Left renal pelvis (tissue), 4 donors: Measurements from ENCODE around the gene ENO2. TPM values are rescaled to one million over a fixed set of nuclear protein-coding genes. Genes with fewer than 3 reads are reported as not detected.

ENCODE experiments used
- DNase-seq, 4 donors: peaks; one replicate each; pipeline ENCODE4 v3.0.0-alpha.2; 2013; ENCODE audit warnings: low read depth in 4 of 4, low spot score in 3 of 4
- polyA plus RNA-seq, 4 donors: library from polyadenylated mRNA; unstranded; fragments of 120-200 nt; gene quantifications; one replicate each; pipeline ENCODE4 v1.2.1, GENCODE V29; 2013; ENCODE audit not compliant: insufficient read length in 4 of 4

ENO2 gene
- polyA plus RNA-seq, 4 donors, result 10.5 to 16.4 (median 14.2) TPM

DNA sequence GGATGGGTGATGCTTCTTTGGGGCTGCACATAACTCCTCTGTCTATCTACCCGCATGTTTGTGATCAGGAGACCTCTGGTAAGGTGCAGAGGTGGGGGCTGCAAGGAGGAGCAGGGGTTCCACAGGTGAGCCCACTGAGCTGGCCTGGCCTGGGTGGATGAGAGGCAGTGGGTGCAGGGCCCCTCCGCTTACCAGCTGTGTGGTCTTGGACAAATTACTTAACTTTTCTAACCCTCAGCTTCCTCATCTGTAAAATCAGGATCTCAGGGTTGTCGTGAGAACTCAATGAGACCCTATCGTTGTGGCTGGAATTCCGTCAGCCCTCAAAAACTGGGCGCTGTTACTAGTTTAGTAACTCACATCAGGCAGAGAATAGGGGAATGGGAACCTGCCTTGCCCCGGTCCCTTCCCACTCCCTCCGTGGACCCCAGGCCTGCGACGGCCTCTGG is 44.3 kb downstream of the ENO2 start:
- DNase-seq, result no peak

DNA sequence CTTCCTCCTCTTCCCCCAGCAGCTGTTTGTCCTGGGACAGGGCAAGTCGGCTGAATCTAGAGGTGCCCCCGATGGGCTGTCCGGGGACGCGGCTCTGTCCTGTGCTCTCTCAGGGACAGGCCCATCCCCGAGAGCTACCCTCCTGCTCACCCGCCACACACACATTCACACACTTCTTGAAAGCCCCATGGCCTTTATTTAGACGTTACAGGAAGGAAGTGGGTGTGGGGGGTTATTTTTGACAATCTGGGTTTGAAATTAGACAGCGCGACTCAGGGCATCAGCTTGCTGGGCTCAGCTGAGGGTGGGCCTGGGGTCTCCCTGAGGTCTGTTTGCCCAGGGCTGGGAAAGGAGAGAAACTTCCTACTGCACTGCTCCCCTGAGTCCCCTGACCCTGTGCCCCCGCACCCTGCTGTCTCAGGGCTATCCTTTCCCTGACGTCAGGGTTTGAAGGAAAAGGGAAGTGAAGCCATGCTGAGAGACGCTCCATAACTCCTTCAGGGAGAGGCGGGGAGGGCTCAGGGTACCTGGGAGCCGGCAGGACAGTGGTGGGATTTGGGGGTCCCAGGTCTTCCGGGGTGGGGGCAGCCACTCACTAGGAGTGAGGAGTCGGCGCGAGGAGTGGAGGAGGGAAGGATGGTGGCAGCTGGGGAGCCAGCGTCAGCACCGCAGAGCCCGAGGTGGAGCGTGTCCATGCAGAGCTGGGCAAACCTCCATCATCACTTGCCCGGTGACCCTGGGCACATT is 44.9 kb downstream of the ENO2 start:
- no peak for DNase-seq

DNA sequence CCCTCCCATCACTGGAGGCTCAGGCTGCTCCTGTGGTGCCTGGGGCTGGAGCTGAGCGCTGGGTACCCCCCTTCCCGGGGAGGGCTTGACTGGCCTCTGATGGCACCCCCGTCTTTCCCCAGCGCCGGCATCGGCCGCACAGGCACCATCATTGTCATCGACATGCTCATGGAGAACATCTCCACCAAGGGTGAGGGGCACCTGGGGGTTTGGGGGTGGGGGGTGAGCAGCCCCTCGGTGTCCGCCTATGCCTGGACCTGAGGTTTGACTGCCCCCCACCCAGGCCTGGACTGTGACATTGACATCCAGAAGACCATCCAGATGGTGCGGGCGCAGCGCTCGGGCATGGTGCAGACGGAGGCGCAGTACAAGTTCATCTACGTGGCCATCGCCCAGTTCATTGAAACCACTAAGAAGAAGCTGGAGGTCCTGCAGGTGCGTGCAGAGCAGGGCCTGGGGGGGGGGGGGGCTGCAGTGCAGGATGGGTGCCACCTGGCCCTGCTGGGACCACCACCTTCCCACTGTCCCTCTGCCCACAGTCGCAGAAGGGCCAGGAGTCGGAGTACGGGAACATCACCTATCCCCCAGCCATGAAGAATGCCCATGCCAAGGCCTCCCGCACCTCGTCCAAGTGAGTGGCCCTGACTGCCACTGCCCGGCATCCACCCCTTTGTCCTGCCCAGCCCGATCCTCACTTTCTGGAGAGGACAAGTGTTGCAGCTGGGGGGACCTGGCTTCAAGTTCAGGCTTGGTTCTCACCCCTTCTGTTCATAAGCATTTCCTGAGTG is 45.6 kb downstream of the ENO2 start:
- no peak for DNase-seq

DNA sequence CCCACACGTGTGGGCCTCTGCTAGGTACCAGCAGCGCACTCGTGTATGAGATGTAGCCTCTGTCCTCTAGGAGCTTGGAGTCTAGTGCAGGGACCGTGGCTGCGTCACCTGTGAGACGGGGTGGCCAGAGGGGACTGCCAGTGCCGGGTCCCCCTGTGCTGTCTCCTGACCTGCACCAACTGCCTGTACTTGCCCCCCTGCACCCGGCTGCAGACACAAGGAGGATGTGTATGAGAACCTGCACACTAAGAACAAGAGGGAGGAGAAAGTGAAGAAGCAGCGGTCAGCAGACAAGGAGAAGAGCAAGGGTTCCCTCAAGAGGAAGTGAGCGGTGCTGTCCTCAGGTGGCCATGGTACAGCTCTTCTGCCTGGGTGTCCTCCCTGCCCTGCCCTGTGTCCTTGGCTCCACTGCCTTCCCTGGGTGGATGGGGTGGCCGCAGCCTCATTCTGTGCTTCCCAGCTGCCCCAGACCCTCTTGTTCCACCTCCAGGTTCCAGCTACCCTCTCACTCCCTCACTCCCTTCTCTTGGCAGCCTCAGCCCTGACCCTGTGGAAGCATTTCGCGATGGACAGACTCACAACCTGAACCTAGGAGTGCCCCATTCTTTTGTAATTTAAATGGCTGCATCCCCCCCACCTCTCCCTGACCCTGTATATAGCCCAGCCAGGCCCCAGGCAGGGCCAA is 46.4 kb downstream of the ENO2 start:
- no peak for DNase-seq

DNA sequence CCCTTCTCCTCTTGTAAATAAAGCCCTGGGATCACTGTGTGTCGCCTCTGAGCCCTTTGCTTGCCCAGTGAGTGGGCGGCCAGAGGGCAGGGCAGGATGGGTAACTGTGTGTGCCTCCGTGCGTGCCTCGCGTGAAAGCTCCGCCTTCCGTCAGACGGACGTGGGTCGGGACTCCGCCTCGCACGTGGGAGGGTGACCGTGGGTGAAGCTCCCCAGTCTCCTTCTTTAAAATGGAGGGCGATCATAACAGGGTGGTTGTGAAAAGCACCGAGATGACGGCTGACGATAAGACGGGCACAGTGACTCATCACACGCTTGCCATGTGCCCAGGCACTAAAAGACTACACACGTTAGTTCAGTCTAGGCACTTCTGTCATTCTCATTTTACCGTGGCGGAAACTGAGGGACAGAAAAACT is 46.9 kb downstream of the ENO2 start:
- no peak for DNase-seq

DNA sequence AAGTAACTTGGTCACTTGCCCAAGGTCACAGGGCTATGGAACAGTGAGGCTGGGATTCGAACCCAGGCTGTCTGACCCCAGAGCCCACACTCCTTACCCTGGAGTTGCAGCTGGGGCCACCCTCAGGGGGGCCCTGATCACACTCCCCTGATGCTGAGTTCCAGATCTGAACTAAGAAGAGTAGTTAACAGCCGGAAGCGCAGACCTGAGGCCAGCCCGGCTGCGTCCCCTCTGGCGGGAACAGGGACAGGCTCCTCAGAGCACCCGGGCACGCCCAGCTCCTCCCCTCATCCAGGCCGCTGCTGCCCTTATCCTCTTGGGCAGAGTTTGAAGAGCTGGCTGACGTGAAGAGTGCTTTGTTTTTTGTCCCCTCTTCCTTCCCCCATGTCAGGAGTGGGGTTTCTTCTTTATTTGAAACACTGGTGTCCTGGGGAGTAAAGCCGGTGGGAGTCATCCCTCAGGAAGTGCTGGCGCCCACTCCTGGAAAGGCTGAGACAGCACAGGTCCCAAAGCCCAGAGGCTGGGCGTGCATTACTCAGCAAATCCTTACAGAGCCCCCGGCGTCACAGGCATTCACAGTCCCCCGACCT is 47.4 kb downstream of the ENO2 start:
- no peak for DNase-seq

DNA sequence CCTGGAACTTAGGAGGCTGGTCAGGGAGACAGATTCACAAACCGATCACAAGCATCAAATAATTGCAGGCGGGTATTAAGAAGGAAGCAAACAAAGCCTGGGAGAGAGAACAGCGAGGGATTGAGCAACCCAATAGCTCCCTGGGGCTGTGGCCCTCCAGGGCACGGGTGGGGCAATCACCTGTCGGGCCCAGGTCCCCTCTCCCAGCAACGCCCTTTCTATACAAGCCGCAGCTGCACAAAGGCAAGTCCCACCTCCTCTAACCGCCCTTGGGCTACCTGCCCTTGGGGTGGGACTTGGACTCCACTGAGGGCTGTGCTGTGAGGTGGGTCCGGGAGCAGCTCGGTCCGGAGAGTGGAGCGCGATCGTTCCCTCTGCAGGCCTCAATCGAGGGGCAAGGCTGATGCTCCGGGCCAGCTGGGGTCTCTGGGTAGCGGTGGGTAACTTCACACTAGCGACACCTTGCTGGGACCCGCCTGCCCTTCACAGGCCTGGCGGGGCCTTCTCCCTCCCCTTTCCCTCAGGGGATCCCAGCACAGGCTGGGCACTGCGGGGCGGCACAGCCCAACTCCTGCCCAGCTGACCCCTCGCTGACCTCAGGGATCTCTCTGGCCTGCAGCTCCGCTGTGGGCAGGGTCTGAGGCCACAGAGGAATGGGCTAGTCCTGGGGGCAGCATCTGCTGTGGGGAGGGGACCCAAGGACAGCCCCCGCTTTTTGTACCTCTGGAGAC is 48.1 kb downstream of the ENO2 start:
- no peak for DNase-seq

DNA sequence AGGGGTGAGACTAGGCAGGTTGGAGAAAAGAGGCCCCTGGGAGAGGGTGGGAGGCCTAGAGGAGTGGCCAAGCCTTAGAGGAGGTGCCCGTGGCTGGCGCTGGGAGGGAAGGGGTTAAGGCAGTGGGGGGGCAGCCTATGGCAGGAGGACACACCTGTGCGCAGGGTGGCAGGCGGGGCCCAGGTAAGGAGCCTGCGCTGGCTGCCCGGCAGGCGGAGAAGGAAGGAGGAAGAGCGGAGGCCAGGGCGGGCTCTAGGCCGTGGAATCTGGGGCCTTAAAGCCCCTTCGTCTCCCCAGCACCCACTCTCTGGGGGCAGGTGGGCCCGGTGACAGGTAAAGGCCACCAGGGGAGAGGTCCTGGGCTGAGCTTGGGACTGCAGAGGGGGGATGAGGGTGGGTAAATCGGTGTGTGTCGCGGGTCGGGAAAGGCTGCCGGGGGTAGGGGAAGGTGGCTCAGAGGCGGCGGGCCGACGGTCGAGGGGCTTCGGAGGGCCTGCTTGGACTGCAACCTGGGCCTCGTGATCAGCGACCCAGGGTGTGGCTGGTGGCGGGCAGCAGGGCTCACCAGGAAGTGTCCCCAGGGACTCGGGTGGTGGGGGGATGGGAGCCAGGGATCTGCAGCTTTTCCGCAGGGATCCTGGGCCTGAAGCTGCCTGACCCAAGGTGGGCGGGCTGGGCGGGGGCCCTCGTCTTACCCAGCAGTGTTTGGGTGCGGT is 48.8 kb downstream of the ENO2 start:
- no peak for DNase-seq

DNA sequence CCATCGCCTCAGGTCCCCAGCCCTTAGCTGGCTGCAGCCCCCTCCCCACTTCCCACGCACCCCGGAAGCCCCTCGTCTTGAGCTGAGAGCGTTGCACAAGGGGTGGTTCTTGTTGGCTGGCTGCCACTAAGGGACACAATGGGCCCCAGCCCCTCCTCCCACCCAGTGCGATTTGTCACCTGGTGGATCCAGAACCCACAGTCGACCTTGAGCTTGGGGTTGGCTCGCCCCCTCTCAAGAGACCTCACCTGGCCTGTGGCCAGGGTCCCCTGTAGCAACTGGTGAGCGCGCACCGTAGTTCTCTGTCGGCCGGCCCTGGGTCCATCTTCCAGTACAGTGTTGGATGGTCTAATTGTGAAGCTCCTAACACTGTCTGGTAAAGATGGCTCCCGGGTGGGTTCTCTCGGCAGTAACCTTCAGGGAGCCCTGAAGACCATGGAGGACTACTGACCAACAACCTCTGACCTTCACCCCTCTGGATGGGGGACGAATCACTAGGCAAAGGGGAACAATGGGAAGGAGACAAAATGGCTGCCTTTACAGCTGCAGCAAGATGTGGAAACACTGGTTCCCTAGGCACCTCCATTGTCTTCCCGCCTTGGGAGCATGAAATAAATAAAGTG is 49.5 kb downstream of the ENO2 start:
- no peak for DNase-seq

DNA sequence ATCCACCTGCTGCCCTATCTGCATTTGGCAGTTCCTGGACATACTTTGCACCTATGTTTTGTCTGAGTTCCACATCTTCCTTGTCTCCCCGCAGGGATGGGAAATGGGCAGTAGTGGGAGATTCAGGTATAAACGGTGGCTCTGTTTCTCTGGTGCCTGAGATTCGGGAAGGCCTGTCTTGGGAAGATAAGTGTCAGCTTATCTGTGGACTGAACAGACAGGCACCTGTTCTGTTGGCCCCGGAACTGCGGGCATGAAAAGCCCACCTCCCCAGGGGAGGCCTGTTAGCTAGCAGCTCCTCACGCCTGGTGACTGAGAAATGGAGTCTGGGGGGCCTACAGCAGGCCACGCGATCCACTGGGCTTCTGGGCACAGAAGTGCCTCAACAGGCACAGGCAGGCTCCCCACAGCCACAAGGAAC is 50.2 kb downstream of the ENO2 start:
- DNase-seq, result no peak

DNA sequence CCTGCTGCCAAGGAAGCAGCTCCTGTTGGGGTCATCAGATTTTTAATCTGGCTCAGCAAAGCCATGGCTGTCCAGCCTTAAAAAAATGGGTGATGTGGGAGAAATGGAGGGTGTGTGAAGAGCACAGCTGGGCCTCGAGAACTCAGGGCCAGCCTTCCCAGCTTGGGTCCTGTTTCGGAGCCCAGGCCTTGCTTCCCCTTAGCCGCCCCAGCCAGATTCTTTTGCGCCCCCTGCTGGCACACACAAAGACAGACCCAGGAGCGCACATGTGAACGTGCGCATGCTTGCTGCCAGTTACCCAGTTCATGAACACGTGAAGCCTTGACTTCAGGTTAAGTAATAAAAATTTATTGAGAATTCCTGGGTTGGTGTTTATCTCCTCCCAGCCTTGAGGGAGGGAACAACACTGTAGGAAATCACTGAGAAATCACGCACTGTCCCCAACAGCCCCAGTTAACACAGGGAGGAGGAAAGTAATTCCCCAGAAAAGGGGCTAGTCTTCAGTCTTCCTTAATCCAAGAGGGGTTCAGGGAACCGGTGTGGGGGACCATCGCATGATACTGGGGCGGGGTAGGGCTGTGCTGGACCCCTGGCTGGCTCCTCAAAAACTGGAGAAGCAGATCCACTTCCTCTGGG is 50.8 kb downstream of the ENO2 start:
- peak in 2 of 4 donors; percentile 64 to 79 for DNase-seq

DNA sequence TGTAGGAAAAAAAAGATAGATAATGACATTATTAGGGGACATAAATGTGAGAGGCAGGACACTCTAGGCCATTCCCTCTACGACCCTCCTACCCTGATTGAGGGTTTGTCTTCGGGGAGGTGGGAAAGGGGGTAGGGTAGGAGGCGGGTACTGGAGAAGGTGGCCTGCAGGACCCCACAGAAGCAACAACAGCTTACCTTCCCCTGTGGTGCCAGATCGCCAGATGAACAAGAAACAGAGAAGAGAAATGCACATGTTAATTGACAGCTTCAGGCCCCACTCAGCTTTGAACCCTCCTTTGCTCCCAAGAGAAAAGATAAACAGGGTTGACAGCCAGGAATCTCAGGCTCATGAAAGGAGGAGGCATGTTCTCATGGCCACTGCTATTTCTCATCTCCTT is 51.3 kb downstream of the ENO2 start:
- DNase-seq, result no peak

DNA sequence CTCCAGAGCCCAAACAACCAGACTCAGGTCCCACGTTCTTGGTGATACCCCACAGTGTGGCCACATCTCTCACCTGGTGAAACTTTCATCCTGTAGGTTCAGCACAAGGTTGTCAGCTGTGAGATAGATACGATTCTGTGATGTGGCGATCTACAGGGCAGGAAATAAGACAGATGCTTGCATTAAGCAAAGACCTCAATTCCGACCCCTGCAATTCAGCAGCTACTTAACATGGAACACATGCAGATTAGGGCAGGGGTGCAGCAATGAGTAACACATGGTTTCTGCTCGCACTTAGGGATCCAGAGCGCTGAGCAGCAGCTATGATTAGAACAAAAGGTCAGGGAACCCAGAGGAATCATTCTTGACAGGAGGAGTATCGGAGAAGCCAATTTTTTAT is 52.0 kb downstream of the ENO2 start:
- no peak for DNase-seq

DNA sequence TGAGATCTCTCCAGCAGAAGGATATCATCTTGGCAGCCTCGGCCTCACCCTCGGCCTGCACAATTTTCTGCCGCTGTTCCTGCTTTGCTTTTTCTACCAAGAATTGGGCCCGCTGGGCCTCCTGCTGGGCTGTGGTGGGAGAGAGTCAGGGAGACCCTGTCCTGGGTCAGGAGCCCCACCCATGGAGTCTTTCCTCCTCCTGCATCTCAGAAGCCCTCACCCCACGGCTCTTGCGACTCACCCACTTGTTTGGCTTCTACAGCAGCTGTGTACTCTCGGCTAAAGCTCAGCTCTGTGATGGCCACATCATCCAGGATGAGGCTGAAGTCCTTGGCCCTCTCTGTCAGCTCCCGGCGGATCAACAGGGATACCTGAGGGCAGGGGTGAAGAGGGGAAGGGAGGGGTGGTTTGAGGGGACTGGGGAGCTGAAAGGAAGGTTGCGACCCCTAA is 53.3 kb downstream of the ENO2 start:
- DNase-seq, result no peak

DNA sequence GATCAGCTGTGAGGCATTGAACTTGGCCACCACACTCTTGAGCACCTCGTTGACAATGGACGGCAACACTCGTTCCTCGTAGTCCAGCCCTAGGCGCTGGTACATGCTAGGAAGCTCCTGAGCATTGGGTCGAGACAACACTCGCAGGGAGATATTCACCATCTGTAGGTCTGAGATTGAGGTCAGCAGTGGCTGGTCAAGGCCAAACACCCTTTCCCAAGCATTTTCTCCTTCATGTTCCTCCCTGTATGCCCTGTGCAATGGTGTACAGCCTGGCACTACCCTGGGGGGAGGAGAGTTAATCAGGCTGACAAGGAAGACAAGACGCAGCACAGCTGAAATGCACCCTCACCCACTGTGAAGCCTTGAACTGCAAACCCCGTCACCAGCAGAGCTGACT is 54.0 kb downstream of the ENO2 start:
- DNase-seq, result no peak

DNA sequence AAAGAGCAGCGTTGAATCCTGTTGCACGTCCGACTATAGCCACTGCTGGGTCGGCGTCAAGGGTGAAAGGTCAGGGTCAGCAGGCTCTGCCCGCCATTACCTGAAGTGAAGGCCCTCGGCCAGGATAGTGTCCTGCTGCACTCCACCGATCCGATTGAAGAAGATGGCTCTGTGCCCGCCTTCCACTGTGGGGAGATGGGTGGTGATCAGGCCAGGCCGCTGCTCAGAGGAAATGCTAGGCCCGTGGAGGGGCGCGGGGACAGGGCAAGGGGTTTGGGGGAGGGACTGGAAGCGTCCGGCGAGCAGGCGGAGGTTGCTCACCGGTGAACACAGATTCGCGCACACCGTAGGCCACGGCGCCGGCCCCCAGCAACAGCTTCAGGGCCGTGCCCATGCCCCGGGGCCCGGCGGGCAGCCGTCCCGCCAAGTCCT is 55.7 kb downstream of the ENO2 start:
- DNase-seq, result no peak
